Inflammatory macrophage treated with lipopolysaccharide for 1 hour (primary cell): ENCODE measurements around the gene CNBD2.
"Not testable (repeated sequence)": the region's sequence is repeated elsewhere in the genome, so short reads cannot be mapped to it uniquely, and the experiment has no call there.

ENCODE experiments used
- DNase-seq, 2 donors: peaks; one replicate each; pipeline ENCODE4 v3.0.0-alpha.2; 2020 to 2022

CNBD2 gene

GRCh38 chr20:35967979-35968640, at the start of gene CNBD2:
Gene CNBD2 (plus strand): TSS chr20:35968590. CDS start chr20:35968763, 173 bp downstream.
- DNase-seq: no peak

GRCh38 chr20:35920523-35920922, 47.9 kb upstream of the CNBD2 start:
- DNase-seq: no peak

GRCh38 chr20:35929301-35929700, 39.1 kb upstream of the CNBD2 start:
- no peak for DNase-seq

- DNase-seq: no peak
Observed at GRCh38 chr20:35934050-35934449, 34.3 kb upstream of the CNBD2 start.

GRCh38 chr20:35939264-35939663, 29.1 kb upstream of the CNBD2 start:
- no peak for DNase-seq

- DNase-seq: no peak
Observed at GRCh38 chr20:35941620-35942019, 26.8 kb upstream of the CNBD2 start.

- peak; percentile 31 for DNase-seq
Observed at GRCh38 chr20:35942243-35942642, 26.1 kb upstream of the CNBD2 start.

GRCh38 chr20:35947489-35947888, 20.9 kb upstream of the CNBD2 start:
- DNase-seq: no peak

GRCh38 chr20:35947907-35948306, 20.5 kb upstream of the CNBD2 start:
- DNase-seq: no peak

- no peak for DNase-seq
Observed at GRCh38 chr20:35950093-35950492, 18.3 kb upstream of the CNBD2 start.

GRCh38 chr20:35952080-35952479, 16.3 kb upstream of the CNBD2 start:
- DNase-seq: not testable (repeated sequence)

GRCh38 chr20:35952480-35953386, 15.7 kb upstream of the CNBD2 start:
- DNase-seq: peak; percentile 61

- peak; percentile 24 to 25 for DNase-seq
Observed at GRCh38 chr20:35953387-35954199, 14.8 kb upstream of the CNBD2 start.

GRCh38 chr20:35954200-35954906, 14.0 kb upstream of the CNBD2 start, which contains the start of gene SCAND1:
Gene SCAND1 (minus strand): TSS chr20:35954502. CDS start chr20:35954284, 218 bp downstream.
- DNase-seq: peak; percentile 91 to 98

- peak; percentile 35 to 37 for DNase-seq
Observed at GRCh38 chr20:35954907-35955251, 13.5 kb upstream of the CNBD2 start.

GRCh38 chr20:35956616-35957015, 11.8 kb upstream of the CNBD2 start:
- no peak for DNase-seq

GRCh38 chr20:35959291-35959690, 9.1 kb upstream of the CNBD2 start:
- not testable (repeated sequence) for DNase-seq

- no peak for DNase-seq
Observed at GRCh38 chr20:35963878-35964277, 4.5 kb upstream of the CNBD2 start.

- no peak for DNase-seq
Observed at GRCh38 chr20:35968930-35969329, 540 bp downstream of the CNBD2 start.

GRCh38 chr20:35971981-35972380, 3.6 kb downstream of the CNBD2 start:
- no peak for DNase-seq

- DNase-seq: no peak
Observed at GRCh38 chr20:35972462-35972861, 4.1 kb downstream of the CNBD2 start.

- no peak for DNase-seq
Observed at GRCh38 chr20:35974256-35974655, 5.9 kb downstream of the CNBD2 start.
